Tibial nerve (tissue), 4 donors: ENCODE data around the gene ILKAP. TPM values are rescaled to one million over a fixed set of nuclear protein-coding genes. Genes with fewer than 3 reads are reported as not detected.

ENCODE experiments used
- DNase-seq, 2 donors: peaks; one replicate each; pipeline ENCODE4 v3.0.0-alpha.2; 2019; ENCODE audit warnings: low spot score in 2 of 2
- H3K27ac ChIP-seq, 4 donors: fragments of 200-600 bp; sonication (generic) in 3 of 4; one replicate each; pipeline ENCODE4 v1.5.1; 2017 to 2019; ENCODE audit warnings: mild to moderate bottlenecking in 1 of 4
- H3K27me3 ChIP-seq, 2 donors: fragments of 200-600 bp; sonication (generic) in 1 of 2; one replicate each; pipeline versions ENCODE4 v1.5.1 to v1.6.0; 2017 to 2019
- H3K36me3 ChIP-seq, 3 donors: fragments of 200-600 bp; sonication (generic); one replicate each; pipeline ENCODE4 v1.5.1; 2018 to 2019
- H3K4me1 ChIP-seq, 4 donors: fragments of 200-600 bp; sonication (generic) in 3 of 4; one replicate each; pipeline ENCODE4 v1.5.1; 2017 to 2019
- H3K4me3 ChIP-seq, 4 donors: fragments of 200-600 bp; sonication (generic) in 3 of 4; one replicate each; pipeline ENCODE4 v1.5.1; 2017 to 2019; ENCODE audit warnings: mild to moderate bottlenecking in 1 of 4, moderate library complexity in 1 of 4
- H3K9me3 ChIP-seq, 4 donors: fragments of 200-600 bp; sonication (generic) in 3 of 4; one replicate each; pipeline ENCODE4 v1.5.1; 2017 to 2019
- CTCF ChIP-seq, 5 experiments: fragments of 200-600 bp in 3 of 5; fragments of 450-650 bp in 2 of 5; sonication (generic) in 3 of 5; IDR thresholded peaks; one replicate each; pipeline ENCODE4 v1.5.1; 2016 to 2019; ENCODE audit warnings: antibody characterized with exemption in 5 of 5, mild to moderate bottlenecking in 3 of 5, moderate library complexity in 2 of 5
- EP300 ChIP-seq, 2 donors: sonication (generic); formaldehyde crosslinking; IDR thresholded peaks; one replicate each; pipeline ENCODE4 v1.6.1; 2017; ENCODE audit warnings: antibody characterized with exemption in 2 of 2, mild to moderate bottlenecking in 1 of 2
- POLR2A ChIP-seq, 2 donors: fragments of 450-650 bp; IDR thresholded peaks; one replicate each; pipeline ENCODE4 v1.6.1; 2017; ENCODE audit warnings: antibody characterized with exemption in 2 of 2, mild to moderate bottlenecking in 2 of 2, moderate library complexity in 2 of 2
- WGBS, 2 donors: methylation state at CpG; one replicate each; pipeline ENCODE4 v1.1.5; 2018; 5-methylcytosine and 5-hydroxymethylcytosine counted together
- total RNA-seq, 4 donors: library from RNA; depleted of rRNA; stranded (reverse); fragments of >200 nt; gene quantifications; one replicate each; pipeline ENCODE4 v1.1.0, GENCODE V29; 2016

ILKAP gene, protein sequence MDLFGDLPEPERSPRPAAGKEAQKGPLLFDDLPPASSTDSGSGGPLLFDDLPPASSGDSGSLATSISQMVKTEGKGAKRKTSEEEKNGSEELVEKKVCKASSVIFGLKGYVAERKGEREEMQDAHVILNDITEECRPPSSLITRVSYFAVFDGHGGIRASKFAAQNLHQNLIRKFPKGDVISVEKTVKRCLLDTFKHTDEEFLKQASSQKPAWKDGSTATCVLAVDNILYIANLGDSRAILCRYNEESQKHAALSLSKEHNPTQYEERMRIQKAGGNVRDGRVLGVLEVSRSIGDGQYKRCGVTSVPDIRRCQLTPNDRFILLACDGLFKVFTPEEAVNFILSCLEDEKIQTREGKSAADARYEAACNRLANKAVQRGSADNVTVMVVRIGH
- total RNA-seq, result 10 to 100 TPM; 40.8 to 53.1 (median 47.9) TPM

GRCh38 chr2:238203094-238203972, at the start of gene ILKAP:
Gene ILKAP, minus strand, starts transcription at chr2:238203695. Its CDS starts 142 bp downstream, at chr2:238203553.
- no peaks in the 10 kb centered on the region for H3K9me3 ChIP-seq
- H3K36me3 ChIP-seq, result no peaks in the 10 kb centered on the region
- peak within 1 kb of the TSS; percentile 63 to 88 (median 76) for H3K4me3 ChIP-seq
- 0% methylated on average over 6 to 73 of the region's 126 CpGs for WGBS, 2 donors
- peak; percentile 53 to 72 for DNase-seq
- H3K27me3 ChIP-seq, result no peaks in the 10 kb centered on the region
- peaks cover 0 to 47% (median 26%) of the 10 kb centered on the region in 4 donors for H3K4me1 ChIP-seq
- peak; percentile 74 to 88 for TF ChIP-seq POLR2A (IDR thresholded peaks at IDR 0.05)
- peak in 1 of 2 donors; percentile 68 for TF ChIP-seq EP300 (IDR thresholded peaks at IDR 0.05)
- TF ChIP-seq CTCF (IDR thresholded peaks at IDR 0.05), result peak in 1 of 5 experiments; percentile 56
- H3K27ac ChIP-seq, result peak within 1 kb of the TSS; percentile 77 to 93 (median 90)

GRCh38 chr2:238252766-238253630, 49.5 kb upstream of the ILKAP start:
- 91 to 95% methylated on average over 35 of the region's 35 CpGs for WGBS, 2 donors
- Histone ChIP-seq H3K27ac (no peak overlapping the region), H3K27me3 (no peaks in the 10 kb centered on the region), H3K9me3 (no peaks in the 10 kb centered on the region), H3K36me3 (peaks cover 9 to 100% (median 10%) of the 10 kb centered on the region in 3 donors), H3K4me3 (no peak overlapping the region), H3K4me1 (no peaks in the 10 kb centered on the region)
- TF ChIP-seq EP300 (IDR thresholded peaks at IDR 0.05) (no peak), CTCF (IDR thresholded peaks at IDR 0.05) (no peak), POLR2A (IDR thresholded peaks at IDR 0.05) (no peak)
- DNase-seq, result no peak

- no peak for DNase-seq
- H3K9me3 ChIP-seq, result no peaks in the 10 kb centered on the region
- H3K36me3 ChIP-seq, result peaks cover 5 to 100% (median 10%) of the 10 kb centered on the region in 3 donors
- H3K4me3 ChIP-seq, result no peak overlapping the region
- no peaks in the 10 kb centered on the region for H3K27me3 ChIP-seq
- 84 to 89% methylated on average over 11 of the region's 11 CpGs for WGBS, 2 donors
- H3K27ac ChIP-seq, result no peak overlapping the region
- TF ChIP-seq CTCF (IDR thresholded peaks at IDR 0.05) (no peak), EP300 (IDR thresholded peaks at IDR 0.05) (no peak)
- H3K4me1 ChIP-seq, result no peaks in the 10 kb centered on the region
These were observed 48.5 kb upstream of the ILKAP start for GRCh38 chr2:238251986-238252385.

- Histone ChIP-seq H3K27me3 (no peaks in the 10 kb centered on the region), H3K4me3 (no peak overlapping the region), H3K9me3 (no peaks in the 10 kb centered on the region), H3K36me3 (peaks cover 9 to 100% (median 10%) of the 10 kb centered on the region in 3 donors), H3K4me1 (no peaks in the 10 kb centered on the region), H3K27ac (no peak overlapping the region)
- 93 to 94% methylated on average over 8 to 12 of the region's 12 CpGs for WGBS, 2 donors
- TF ChIP-seq CTCF (IDR thresholded peaks at IDR 0.05) (no peak), EP300 (IDR thresholded peaks at IDR 0.05) (no peak), POLR2A (IDR thresholded peaks at IDR 0.05) (no peak)
- no peak for DNase-seq
These were observed 47.8 kb upstream of the ILKAP start for GRCh38 chr2:238251331-238251730.
